H9 (cell line): ENCODE results near the gene RPL22. TPM values are rescaled to one million over a fixed set of nuclear protein-coding genes. Genes with fewer than 3 reads are reported as not detected.
A peak's percentile ranks its signal among the peaks of the same experiment; 100 is the strongest.

Experiments used
- DNase-seq: peaks from one replicate; pipeline ENCODE4 v3.0.0-alpha.2; 2017
- H2AFZ ChIP-seq: one replicate; pipeline ENCODE4 v1.6.1; 2013; ENCODE audit warnings: mild to moderate bottlenecking, low read length, control low read depth, moderate library complexity
- H2AK5ac ChIP-seq: 2 replicates; pipeline ENCODE4 v1.6.1; 2013; ENCODE audit warnings: low read length, control low read depth, mixed read lengths; ENCODE audit not compliant: insufficient read length
- H2BK120ac ChIP-seq: one replicate; pipeline ENCODE4 v1.6.1; 2013; ENCODE audit warnings: low read depth, mild to moderate bottlenecking, low read length, control low read depth, inconsistent platforms; ENCODE audit not compliant: poor library complexity, severe bottlenecking
- H2BK12ac ChIP-seq: 2 replicates; pipeline ENCODE4 v1.6.1; 2013; ENCODE audit warnings: low read length, control low read depth, mixed read lengths, low read depth; ENCODE audit not compliant: insufficient read length
- H2BK15ac ChIP-seq: 2 replicates; pipeline ENCODE4 v1.6.1; 2013; ENCODE audit warnings: low read depth, low read length, control low read depth
- H2BK20ac ChIP-seq: one replicate; pipeline ENCODE4 v1.6.1; 2013; ENCODE audit warnings: low read depth, mild to moderate bottlenecking, low read length, control low read depth, inconsistent platforms; ENCODE audit not compliant: poor library complexity, severe bottlenecking
- H2BK5ac ChIP-seq: 2 replicates; pipeline ENCODE4 v1.6.1; 2013; ENCODE audit warnings: low read length, control low read depth, mixed read lengths; ENCODE audit not compliant: insufficient read length
- H3K14ac ChIP-seq: 2 replicates; pipeline ENCODE4 v1.6.1; 2013; ENCODE audit warnings: low read length, control low read depth; ENCODE audit not compliant: insufficient read depth
- H3K18ac ChIP-seq: 2 replicates; pipeline ENCODE4 v1.6.1; 2013; ENCODE audit warnings: low read depth, mild to moderate bottlenecking, mixed read lengths, low read length, control low read depth; ENCODE audit not compliant: insufficient read length
- H3K23ac ChIP-seq: 2 replicates; pipeline ENCODE4 v1.6.1; 2013; ENCODE audit warnings: low read length, control low read depth, mixed read lengths, low read depth; ENCODE audit not compliant: insufficient read length
- H3K23me2 ChIP-seq: 2 replicates; pipeline ENCODE4 v1.6.1; 2013; ENCODE audit warnings: low read depth, mild to moderate bottlenecking, mixed read lengths, low read length, control low read depth; ENCODE audit not compliant: insufficient read length, poor library complexity, severe bottlenecking
- H3K27ac ChIP-seq: 2 replicates; pipeline ENCODE4 v1.5.1; 2013; ENCODE audit warnings: low read length, control low read depth, mixed read lengths, low read depth; ENCODE audit not compliant: insufficient read length
- H3K27me3 ChIP-seq: 2 replicates; pipeline ENCODE4 v1.6.1; 2013; ENCODE audit warnings: low read length, control low read depth, inconsistent platforms; ENCODE audit not compliant: insufficient read depth
- H3K4ac ChIP-seq: 2 replicates; pipeline ENCODE4 v1.6.1; 2013; ENCODE audit warnings: low read depth, mild to moderate bottlenecking, control low read depth, inconsistent platforms, low read length, moderate library complexity
- H3K4me1 ChIP-seq: 2 replicates; pipeline ENCODE4 v1.6.1; 2013; ENCODE audit warnings: low read length, control low read depth, inconsistent platforms; ENCODE audit not compliant: insufficient read depth
- H3K4me2 ChIP-seq: 2 replicates; pipeline ENCODE4 v1.6.1; 2013; ENCODE audit warnings: low read length, control low read depth, mixed read lengths; ENCODE audit not compliant: insufficient read length, insufficient read depth
- H3K56ac ChIP-seq: 2 replicates; pipeline ENCODE4 v1.6.1; 2013; ENCODE audit warnings: low read depth, mild to moderate bottlenecking, mixed read lengths, low read length, control low read depth; ENCODE audit not compliant: insufficient read length
- H3K79me1 ChIP-seq: 2 replicates; pipeline ENCODE4 v1.6.1; 2013; ENCODE audit warnings: low read depth, mild to moderate bottlenecking, moderate library complexity, low read length, control low read depth, inconsistent platforms; ENCODE audit not compliant: insufficient read depth, poor library complexity, severe bottlenecking
- H3K79me2 ChIP-seq: 2 replicates; pipeline ENCODE4 v1.6.1; 2013; ENCODE audit warnings: low read length, control low read depth, inconsistent platforms; ENCODE audit not compliant: insufficient read depth
- H3K9ac ChIP-seq: 2 replicates; pipeline ENCODE4 v1.6.1; 2013; ENCODE audit warnings: low read length, control low read depth, mixed read lengths; ENCODE audit not compliant: insufficient read length; ENCODE audit errors: extremely low read depth
- H3K9me3 ChIP-seq: one replicate; pipeline ENCODE4 v1.6.1; 2013; ENCODE audit warnings: low read depth, low read length, inconsistent platforms; ENCODE audit not compliant: control insufficient read depth
- H3T11ph ChIP-seq: one replicate; pipeline ENCODE4 v1.6.1; 2013; ENCODE audit warnings: mild to moderate bottlenecking, low read length, control low read depth, inconsistent platforms
- H4K20me1 ChIP-seq: one replicate; pipeline ENCODE4 v1.6.1; 2013; ENCODE audit not compliant: control insufficient read depth, insufficient read length, insufficient read depth
- H4K5ac ChIP-seq: 2 replicates; pipeline ENCODE4 v1.6.1; 2013; ENCODE audit warnings: low read depth, mild to moderate bottlenecking, mixed read lengths, low read length, control low read depth; ENCODE audit not compliant: insufficient read length
- H4K8ac ChIP-seq: replicated peaks from 2 replicates; pipeline ENCODE4 v1.6.1; 2013; ENCODE audit warnings: low read length, control low read depth, mixed read lengths, low read depth; ENCODE audit not compliant: insufficient read length
- H4K91ac ChIP-seq: 2 replicates; pipeline ENCODE4 v1.6.1; 2013; ENCODE audit warnings: low read depth, mild to moderate bottlenecking, moderate library complexity, mixed read lengths, low read length, control low read depth; ENCODE audit not compliant: insufficient read length
- H3K27ac Mint-ChIP-seq, 3 experiments: 2 replicates in 2 of 3; 3 replicates in 1 of 3; pipeline ENCODE4 v1.8.0; 2020 to 2021; ENCODE audit warnings: mixed read lengths in 3 of 3, mild to moderate bottlenecking in 1 of 3, moderate library complexity in 1 of 3
- H3K27me3 Mint-ChIP-seq: 2 replicates; pipeline ENCODE4 v1.8.0; 2021; ENCODE audit warnings: low read depth, mild to moderate bottlenecking, moderate library complexity, mixed read lengths
- H3K36me3 Mint-ChIP-seq, 3 experiments: 2 replicates in 2 of 3; 3 replicates in 1 of 3; pipeline ENCODE4 v1.8.0; 2020 to 2021; ENCODE audit warnings: low read depth in 3 of 3, mixed read lengths in 3 of 3; ENCODE audit not compliant: insufficient read depth in 1 of 3
- H3K4me1 Mint-ChIP-seq, 2 experiments: 2 replicates each; pipeline ENCODE4 v1.8.0; 2020; ENCODE audit warnings: mixed read lengths in 2 of 2
- H3K4me3 Mint-ChIP-seq, 2 experiments: 2 replicates in 1 of 2; 3 replicates in 1 of 2; pipeline ENCODE4 v1.8.0; 2020 to 2021; ENCODE audit warnings: mild to moderate bottlenecking in 2 of 2, mixed read lengths in 2 of 2, moderate library complexity in 1 of 2
- H3K9me3 Mint-ChIP-seq, 2 experiments: 2 replicates in 1 of 2; 3 replicates in 1 of 2; pipeline ENCODE4 v1.8.0; 2020; ENCODE audit warnings: mild to moderate bottlenecking in 2 of 2, mixed read lengths in 2 of 2, moderate library complexity in 1 of 2
- WGBS: extraction: QIAGEN DNeasy Blood & Tissue Kit; methylation state at CpG from one replicate; pipeline ENCODE4 v1.1.7; 2013; ENCODE audit warnings: missing lambda C conversion rate, low lambda C conversion rate, mixed read lengths; ENCODE audit not compliant: insufficient read length; ENCODE audit errors: extremely low coverage; 5-methylcytosine and 5-hydroxymethylcytosine counted together
- total RNA-seq: library from RNA; stranded (reverse); gene quantifications from 2 replicates; pipeline ENCODE4 v1.2.1, GENCODE V29; 2021
- TF ChIP-seq, protein P1 (sequence below): fragments of 200-600 bp; sonication (generic); conservative IDR thresholded peaks from 3 replicates; pipeline ENCODE4 v1.8.0; 2021; ENCODE audit warnings: antibody characterized with exemption, mild to moderate bottlenecking

RPL22 gene
- total RNA-seq, 1 experiment from 2014 or later = 582 TPM

DNA sequence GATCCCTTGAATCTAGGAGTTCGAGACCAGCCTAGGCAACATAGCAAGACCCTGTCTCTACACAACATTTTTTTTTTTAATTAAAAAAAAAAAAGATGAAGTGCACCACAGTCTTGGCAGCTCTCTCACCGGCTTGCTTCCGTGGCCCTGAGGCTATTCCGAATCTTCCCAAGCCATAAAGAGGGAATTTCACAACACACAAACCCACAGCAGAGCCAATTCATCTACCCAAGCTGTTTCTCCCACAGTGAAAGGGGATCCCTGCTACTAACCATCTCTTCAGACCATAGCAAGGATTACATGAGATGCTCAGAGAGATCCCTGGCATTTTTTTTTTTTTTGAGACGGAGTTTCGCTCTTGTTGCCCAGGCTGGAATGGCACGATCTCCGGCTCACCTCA, 10.9 kb downstream of the RPL22 start:
- Histone ChIP-seq H2BK5ac (no peak overlapping the region), H3K14ac (no peak overlapping the region), H2AK5ac (no peak overlapping the region), H3K27ac (no peak overlapping the region), H3K9me3 (no peaks in the 10 kb centered on the region), H2BK15ac (no peak overlapping the region), H2BK20ac (no peak overlapping the region), H2BK120ac (no peak overlapping the region), H3K79me2 (peaks cover 9% of the 10 kb centered on the region; the same call in 1 of the 2 replicates), H3K18ac (no peak overlapping the region), H4K91ac (no peak overlapping the region), H4K8ac (no peak overlapping the region), H3K4me2 (no peak overlapping the region), H4K5ac (no peak overlapping the region), H3T11ph (no peak overlapping the region), H3K27me3 (no peaks in the 10 kb centered on the region), H4K20me1 (no peaks in the 10 kb centered on the region), H3K23me2 (no peaks in the 10 kb centered on the region), H3K23ac (no peak overlapping the region), H2AFZ (no peak overlapping the region), H3K56ac (no peak overlapping the region), H3K79me1 (peaks cover 4% of the 10 kb centered on the region), H2BK12ac (no peak overlapping the region), H3K4ac (no peak overlapping the region), H3K4me1 (peaks cover 4% of the 10 kb centered on the region; the same call in 1 of the 2 replicates), H3K9ac (no peak overlapping the region)
- peaks cover 2% of the 10 kb centered on the region for H3K27me3 Mint-ChIP-seq
- H3K27ac Mint-ChIP-seq = peak overlapping the region in 1 of 3 experiments; percentile 72; a peak in 2 of 7 replicates
- no peak for DNase-seq
- TF ChIP-seq, protein P1, sequence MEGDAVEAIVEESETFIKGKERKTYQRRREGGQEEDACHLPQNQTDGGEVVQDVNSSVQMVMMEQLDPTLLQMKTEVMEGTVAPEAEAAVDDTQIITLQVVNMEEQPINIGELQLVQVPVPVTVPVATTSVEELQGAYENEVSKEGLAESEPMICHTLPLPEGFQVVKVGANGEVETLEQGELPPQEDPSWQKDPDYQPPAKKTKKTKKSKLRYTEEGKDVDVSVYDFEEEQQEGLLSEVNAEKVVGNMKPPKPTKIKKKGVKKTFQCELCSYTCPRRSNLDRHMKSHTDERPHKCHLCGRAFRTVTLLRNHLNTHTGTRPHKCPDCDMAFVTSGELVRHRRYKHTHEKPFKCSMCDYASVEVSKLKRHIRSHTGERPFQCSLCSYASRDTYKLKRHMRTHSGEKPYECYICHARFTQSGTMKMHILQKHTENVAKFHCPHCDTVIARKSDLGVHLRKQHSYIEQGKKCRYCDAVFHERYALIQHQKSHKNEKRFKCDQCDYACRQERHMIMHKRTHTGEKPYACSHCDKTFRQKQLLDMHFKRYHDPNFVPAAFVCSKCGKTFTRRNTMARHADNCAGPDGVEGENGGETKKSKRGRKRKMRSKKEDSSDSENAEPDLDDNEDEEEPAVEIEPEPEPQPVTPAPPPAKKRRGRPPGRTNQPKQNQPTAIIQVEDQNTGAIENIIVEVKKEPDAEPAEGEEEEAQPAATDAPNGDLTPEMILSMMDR = no peak
- WGBS = no CpG with 5 or more reads among the region's 8 CpGs
- H3K4me1 Mint-ChIP-seq = peaks cover 21 to 31% of the 10 kb centered on the region in 2 experiments
- no peaks in the 10 kb centered on the region for H3K9me3 Mint-ChIP-seq
- H3K4me3 Mint-ChIP-seq = no peak overlapping the region
- H3K36me3 Mint-ChIP-seq = peaks cover 35 to 83% (median 63%) of the 10 kb centered on the region in 3 experiments; a peak in 6 of 7 replicates
